Esophagus squamous epithelium (tissue), 5 donors: ENCODE measurements around the gene SUSD2. TPM values are rescaled to one million over a fixed set of nuclear protein-coding genes. Genes with fewer than 3 reads are reported as not detected.

ENCODE experiments used
- DNase-seq: peaks from one replicate; lab custom pipeline; 2025; lab: John Stamatoyannopoulos, UW
- H3K27ac ChIP-seq, 4 donors: fragments of 200-600 bp; sonication (generic); one replicate each; pipeline ENCODE4 v1.5.1; 2016 to 2019; ENCODE audit warnings: mild to moderate bottlenecking in 1 of 4
- H3K27me3 ChIP-seq, 4 donors: fragments of 200-600 bp; sonication (generic); 1 replicate in 3 of 4; 2 replicates in 1 of 4; pipeline versions ENCODE4 v1.5.1 to v1.6.0; 2017 to 2021; ENCODE audit warnings: antibody characterized with exemption in 1 of 4
- H3K36me3 ChIP-seq, 3 donors: fragments of 200-600 bp; sonication (generic); one replicate each; pipeline ENCODE4 v1.5.1; 2016 to 2019
- H3K4me1 ChIP-seq, 3 donors: fragments of 200-600 bp; sonication (generic); one replicate each; pipeline ENCODE4 v1.5.1; 2017 to 2019
- H3K4me3 ChIP-seq, 4 donors: fragments of 200-600 bp; sonication (generic); 1 replicate in 3 of 4; 2 replicates in 1 of 4; pipeline ENCODE4 v1.5.1; 2016 to 2019; ENCODE audit warnings: mild to moderate bottlenecking in 2 of 4, moderate library complexity in 1 of 4
- H3K9me3 ChIP-seq, 3 donors: fragments of 200-600 bp; sonication (generic); one replicate each; pipeline ENCODE4 v1.5.1; 2016 to 2019
- POLR2A ChIP-seq, 4 donors: fragments of 450-650 bp; IDR thresholded peaks; one replicate each; pipeline ENCODE4 v1.6.1; 2017; ENCODE audit warnings: antibody characterized with exemption in 4 of 4, mild to moderate bottlenecking in 4 of 4, moderate library complexity in 3 of 4
- WGBS, 2 donors: methylation state at CpG; one replicate each; pipeline ENCODE4 v1.1.5; 2018; 5-methylcytosine and 5-hydroxymethylcytosine counted together
- intact Hi-C: fragments of 100-400 bp; cut with DNase I; formaldehyde crosslinking; loops from one replicate; pipeline ENCODE4 v1.15.0; 2022
- total RNA-seq, 4 donors: library from RNA; depleted of rRNA; stranded (reverse); fragments of >200 nt; gene quantifications; one replicate each; pipeline ENCODE4 v1.1.0, GENCODE V29; 2016
- TF ChIP-seq, protein P1 (sequence below), 6 experiments: fragments of 450-650 bp in 4 of 6; fragments of 200-600 bp in 2 of 6; sonication (generic) in 2 of 6; IDR thresholded peaks; one replicate each; pipeline ENCODE4 v1.5.1; 2016 to 2019; ENCODE audit warnings: antibody characterized with exemption in 6 of 6, mild to moderate bottlenecking in 4 of 6, moderate library complexity in 4 of 6
- donor health status: DM: yes; HTN: yes; CAD: no.

SUSD2 gene
- total RNA-seq, 4 donors from 2014 or later: 1.1 to 2.5 (median 1.6) TPM

DNA sequence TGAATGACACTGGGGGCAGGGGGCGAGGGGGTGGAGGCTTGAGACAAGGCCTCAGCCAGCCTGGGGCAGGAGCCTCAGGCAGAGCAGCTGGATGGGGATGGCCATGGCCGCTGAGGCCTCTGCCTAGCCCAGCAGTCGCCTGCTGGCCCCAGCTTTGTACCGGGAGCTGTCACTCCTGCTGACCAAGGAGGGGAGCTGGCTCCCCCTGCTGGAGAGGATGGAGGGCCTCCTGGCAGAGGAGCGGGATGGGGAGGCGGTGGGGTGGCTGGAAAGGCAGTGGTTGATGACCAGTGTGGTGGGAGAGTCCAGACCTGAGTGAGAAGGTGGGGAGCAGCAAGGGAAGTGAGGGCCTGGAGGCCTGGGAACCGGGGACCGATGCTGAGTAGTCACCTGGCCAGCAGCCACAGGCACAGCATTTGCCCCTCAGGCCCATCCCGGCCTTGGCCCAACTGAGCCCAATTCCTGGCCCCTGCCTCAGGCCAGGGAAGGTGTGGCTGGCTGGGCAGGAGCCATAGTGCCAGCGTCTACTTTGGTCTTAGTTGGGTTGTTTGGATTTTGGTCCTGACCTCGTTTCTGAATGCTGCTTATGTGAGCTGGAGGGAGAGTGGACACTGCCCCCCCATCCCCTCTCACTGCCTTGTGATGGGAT, 6.0 kb upstream of the SUSD2 start:
- TF ChIP-seq POLR2A (IDR thresholded peaks at IDR 0.05): no peak
- TF ChIP-seq, protein P1, sequence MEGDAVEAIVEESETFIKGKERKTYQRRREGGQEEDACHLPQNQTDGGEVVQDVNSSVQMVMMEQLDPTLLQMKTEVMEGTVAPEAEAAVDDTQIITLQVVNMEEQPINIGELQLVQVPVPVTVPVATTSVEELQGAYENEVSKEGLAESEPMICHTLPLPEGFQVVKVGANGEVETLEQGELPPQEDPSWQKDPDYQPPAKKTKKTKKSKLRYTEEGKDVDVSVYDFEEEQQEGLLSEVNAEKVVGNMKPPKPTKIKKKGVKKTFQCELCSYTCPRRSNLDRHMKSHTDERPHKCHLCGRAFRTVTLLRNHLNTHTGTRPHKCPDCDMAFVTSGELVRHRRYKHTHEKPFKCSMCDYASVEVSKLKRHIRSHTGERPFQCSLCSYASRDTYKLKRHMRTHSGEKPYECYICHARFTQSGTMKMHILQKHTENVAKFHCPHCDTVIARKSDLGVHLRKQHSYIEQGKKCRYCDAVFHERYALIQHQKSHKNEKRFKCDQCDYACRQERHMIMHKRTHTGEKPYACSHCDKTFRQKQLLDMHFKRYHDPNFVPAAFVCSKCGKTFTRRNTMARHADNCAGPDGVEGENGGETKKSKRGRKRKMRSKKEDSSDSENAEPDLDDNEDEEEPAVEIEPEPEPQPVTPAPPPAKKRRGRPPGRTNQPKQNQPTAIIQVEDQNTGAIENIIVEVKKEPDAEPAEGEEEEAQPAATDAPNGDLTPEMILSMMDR (IDR thresholded peaks at IDR 0.05): peak; percentile 57 to 81 (median 74)
- intact Hi-C loops: no loop called here

DNA sequence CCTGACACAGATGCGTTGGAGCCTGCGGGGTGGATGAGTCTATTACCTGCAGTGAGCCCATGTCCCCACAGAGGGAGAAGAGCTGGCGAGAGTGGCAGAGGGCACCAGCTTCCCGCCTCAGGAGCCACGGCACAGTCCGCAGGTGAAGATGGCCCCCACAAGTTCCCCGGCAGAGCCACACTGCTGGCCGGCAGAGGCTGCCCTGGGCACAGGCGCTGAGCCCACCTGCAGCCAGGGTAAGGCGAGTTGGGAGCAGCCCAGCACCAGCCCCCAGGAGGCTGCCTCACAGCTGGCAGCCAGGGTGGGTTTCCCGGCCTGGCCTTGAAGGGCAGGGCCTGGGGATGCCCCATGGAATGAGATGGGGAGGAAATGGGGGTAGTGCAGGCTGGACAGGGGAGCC, 5.2 kb upstream of the SUSD2 start:
- H3K4me3 ChIP-seq: no peak overlapping the region
- TF ChIP-seq, protein P1 (IDR thresholded peaks at IDR 0.05): no peak
- TF ChIP-seq POLR2A (IDR thresholded peaks at IDR 0.05): no peak
- peaks cover 2 to 54% (median 9%) of the 10 kb centered on the region in 3 donors for H3K4me1 ChIP-seq
- intact Hi-C loops: no loop called here
- peaks cover 4 to 78% (median 20%) of the 10 kb centered on the region in 3 donors for H3K36me3 ChIP-seq
- WGBS, 2 donors: 93 to 100% methylated on average over 1 to 3 of the region's 11 CpGs
- no peaks in the 10 kb centered on the region for H3K9me3 ChIP-seq
- DNase-seq: no peak
- H3K27me3 ChIP-seq: no peaks in the 10 kb centered on the region
- peak overlapping the region; percentile 45 to 86 (median 72) for H3K27ac ChIP-seq

More for the DNA sequence above, 6.0 kb upstream of the SUSD2 start:
- no peak for DNase-seq
- H3K4me1 ChIP-seq: peaks cover 0 to 46% (median 5%) of the 10 kb centered on the region in 3 donors
- H3K4me3 ChIP-seq: no peak overlapping the region
- WGBS, 2 donors: 41 to 60% methylated on average over 1 to 6 of the region's 11 CpGs
- peak overlapping the region; percentile 23 to 86 (median 72) for H3K27ac ChIP-seq
- H3K9me3 ChIP-seq: no peaks in the 10 kb centered on the region
- H3K27me3 ChIP-seq: no peaks in the 10 kb centered on the region
- peaks cover 4 to 86% (median 20%) of the 10 kb centered on the region in 3 donors for H3K36me3 ChIP-seq

DNA sequence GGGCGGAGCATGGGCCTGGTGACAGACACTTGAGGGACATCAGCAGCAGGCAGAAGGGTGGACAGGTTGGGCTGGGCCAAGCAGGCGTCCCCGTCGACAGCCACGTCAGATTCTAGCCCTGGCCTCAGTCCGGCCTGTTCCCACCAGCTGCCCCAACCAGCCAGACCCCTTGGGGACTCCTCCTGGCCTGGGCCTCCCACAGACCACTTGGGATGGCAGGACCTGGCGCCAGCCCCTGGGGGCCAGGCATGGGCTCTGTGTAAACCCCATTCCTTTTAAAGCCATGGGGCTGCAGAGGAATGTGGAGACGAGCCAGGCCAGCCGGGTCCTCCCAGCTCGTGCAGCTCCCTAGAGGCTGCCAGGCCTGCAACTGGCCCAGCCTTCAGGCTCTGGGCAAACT, 4.7 kb upstream of the SUSD2 start:
- 56 to 60% methylated on average over 1 to 3 of the region's 10 CpGs for WGBS, 2 donors
- no peak overlapping the region for H3K4me3 ChIP-seq
- H3K4me1 ChIP-seq: peaks cover 8 to 60% (median 15%) of the 10 kb centered on the region in 3 donors
- H3K27ac ChIP-seq: peak overlapping the region; percentile 45 to 86 (median 72)
- peaks cover 4 to 73% (median 16%) of the 10 kb centered on the region in 3 donors for H3K36me3 ChIP-seq
- DNase-seq: no peak
- intact Hi-C loops: no loop called here
- no peaks in the 10 kb centered on the region for H3K27me3 ChIP-seq
- H3K9me3 ChIP-seq: no peaks in the 10 kb centered on the region
- TF ChIP-seq, protein P1 (IDR thresholded peaks at IDR 0.05): no peak
- TF ChIP-seq POLR2A (IDR thresholded peaks at IDR 0.05): no peak

DNA sequence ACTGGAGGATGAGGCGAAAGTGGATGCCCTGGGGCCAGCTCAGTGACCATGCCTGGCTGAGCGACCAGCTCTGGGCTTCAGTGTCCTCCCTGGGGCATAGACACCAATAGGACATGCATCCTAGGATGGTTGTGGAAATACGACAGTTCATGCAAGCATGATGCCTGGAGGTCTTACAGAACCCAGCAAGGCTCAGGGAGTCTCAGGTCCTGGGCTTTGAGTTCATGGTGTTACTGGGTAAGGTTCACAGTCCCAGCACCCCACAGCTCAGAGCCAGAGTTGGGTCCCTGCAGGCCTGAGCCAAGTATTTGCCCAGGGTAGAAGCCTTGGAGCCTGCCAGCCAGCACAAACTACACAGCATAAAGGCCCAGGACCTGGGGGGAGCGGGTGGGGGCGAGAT, 4.2 kb upstream of the SUSD2 start:
- Histone ChIP-seq H3K27me3 (no peaks in the 10 kb centered on the region), H3K27ac (peak overlapping the region; percentile 32 to 86 (median 72)), H3K9me3 (no peaks in the 10 kb centered on the region), H3K36me3 (peaks cover 4 to 68% (median 13%) of the 10 kb centered on the region in 3 donors), H3K4me3 (no peak overlapping the region), H3K4me1 (peaks cover 8 to 64% (median 19%) of the 10 kb centered on the region in 3 donors)
- no peak for TF ChIP-seq POLR2A (IDR thresholded peaks at IDR 0.05)
- TF ChIP-seq, protein P1 (IDR thresholded peaks at IDR 0.05): no peak
- WGBS, 2 donors: 83% methylated on average over 1 of the region's 5 CpGs; no CpG with 5 or more reads in 1 of the 2 donors
- intact Hi-C loops: no loop called here
- no peak for DNase-seq

DNA sequence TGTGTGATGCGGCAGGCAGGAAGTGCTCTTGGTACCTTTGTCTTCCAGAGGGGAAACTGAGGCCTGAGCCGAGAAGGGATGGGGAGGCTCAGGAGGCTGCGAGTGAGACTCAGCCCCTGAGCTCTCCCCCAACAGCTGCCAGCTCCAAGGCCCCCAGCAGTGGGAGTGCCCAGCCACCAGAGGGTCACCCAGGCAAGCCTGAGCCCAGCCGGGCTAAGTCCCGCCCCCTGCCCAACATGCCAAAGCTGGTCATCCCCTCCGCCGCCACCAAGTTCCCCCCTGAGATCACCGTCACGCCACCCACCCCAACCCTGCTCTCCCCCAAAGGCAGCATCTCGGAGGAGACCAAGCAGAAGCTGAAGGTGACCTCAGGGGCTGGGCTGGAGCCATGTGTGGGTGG, 3.8 kb upstream of the SUSD2 start:
- Histone ChIP-seq H3K27me3 (no peaks in the 10 kb centered on the region), H3K4me3 (no peak overlapping the region), H3K4me1 (peaks cover 8 to 68% (median 23%) of the 10 kb centered on the region in 3 donors), H3K9me3 (no peaks in the 10 kb centered on the region), H3K36me3 (peaks cover 4 to 64% (median 12%) of the 10 kb centered on the region in 3 donors), H3K27ac (peak overlapping the region; percentile 32 to 86 (median 72))
- WGBS, 2 donors: 93% methylated on average over 2 of the region's 10 CpGs; no CpG with 5 or more reads in 1 of the 2 donors
- no peak for TF ChIP-seq POLR2A (IDR thresholded peaks at IDR 0.05)
- TF ChIP-seq, protein P1 (IDR thresholded peaks at IDR 0.05): no peak
- no peak for DNase-seq
- intact Hi-C loops: no loop called here
